Measurements from ENCODE around the gene PPP2R2B.

GRCh38 chr5:146877178-146877681 lies 1.3 kb downstream of the PPP2R2B start:
- no peak for TF ChIP-seq POLR2A (IDR thresholded peaks at IDR 0.05; ENCODE audit: low read length)
- no peak for TF ChIP-seq GATA1 (IDR thresholded peaks at IDR 0.05; ENCODE audit: low read depth, low read length)

All from erythroblast (primary cell).